Measurements from ENCODE around the gene CAPN10. TPM values are rescaled to one million over a fixed set of nuclear protein-coding genes. Genes with fewer than 3 reads are reported as not detected.

The CAPN10 gene
- total and polyA plus RNA-seq, 3 experiments from 2014 or later, result 19.5 to 40.5 (median 36.1) TPM

- no peaks in the 10 kb centered on the region for H3K27me3 Mint-ChIP-seq
- H3K9me3 Mint-ChIP-seq, result no peaks in the 10 kb centered on the region
- H3K9me3 ChIP-seq (ENCODE audit: low read length), result no peaks in the 10 kb centered on the region
- DNase-seq, result peak in 3 of 5 donors; percentile 20 to 61 (median 25)
- H3K4me3 Mint-ChIP-seq, result peak overlapping the region; percentile 90 to 98 (median 95)
- H3K27ac ChIP-seq (ENCODE audit: low read depth, low read length), result peak overlapping the region; percentile 91
- ChIA-PET POLR2A (interaction anchor here (5.3 to 5.5 kb wide), 2 partner anchors 15 to 22 kb away, joined by 38 to 99 read pairs; partner anchors contain the start of gene CAPN10), CTCF (interaction anchor here (0.9 to 4.9 kb wide), 8 partner anchors 11 to 57 kb away, joined by 3 to 68 read pairs (median 9); partner anchors contain the start of gene CAPN10)
- H3K4me1 ChIP-seq (ENCODE audit: insufficient read depth, low read length), result peaks cover 73% of the 10 kb centered on the region
- H3K36me3 Mint-ChIP-seq, result peaks cover 0 to 38% (median 7%) of the 10 kb centered on the region in 3 donors
- H3K36me3 ChIP-seq (ENCODE audit: insufficient read depth, low read length), result peaks cover 4% of the 10 kb centered on the region
- H3K27ac Mint-ChIP-seq, result peak overlapping the region; percentile 93 to 99 (median 98)
- H3K27me3 ChIP-seq (ENCODE audit: insufficient read depth, low read length, poor library complexity, severe bottlenecking), result no peaks in the 10 kb centered on the region
- H3K4me1 Mint-ChIP-seq, result peaks cover 60 to 80% (median 69%) of the 10 kb centered on the region in 3 donors
- peak overlapping the region; percentile 96 for H3K4me3 ChIP-seq (ENCODE audit: low read length)
Observed at GRCh38 chr2:240564561-240565332, 21.8 kb upstream of the CAPN10 start.

- Histone ChIP-seq H3K36me3 (ENCODE audit: insufficient read depth, low read length) (peaks cover 4% of the 10 kb centered on the region), H3K9me3 (ENCODE audit: low read length) (no peaks in the 10 kb centered on the region), H3K27ac (ENCODE audit: low read depth, low read length) (peak overlapping the region; percentile 91), H3K4me1 (ENCODE audit: insufficient read depth, low read length) (peaks cover 78% of the 10 kb centered on the region), H3K27me3 (ENCODE audit: insufficient read depth, low read length, poor library complexity, severe bottlenecking) (no peaks in the 10 kb centered on the region), H3K4me3 (ENCODE audit: low read length) (peak overlapping the region; percentile 96)
- Mint-ChIP-seq H3K4me3 (peak overlapping the region; percentile 90 to 98 (median 95)), H3K9me3 (no peaks in the 10 kb centered on the region), H3K36me3 (peaks cover 0 to 40% (median 7%) of the 10 kb centered on the region in 3 donors), H3K27ac (peak overlapping the region; percentile 93 to 99 (median 98)), H3K27me3 (no peaks in the 10 kb centered on the region), H3K4me1 (peaks cover 62 to 84% (median 71%) of the 10 kb centered on the region in 3 donors)
- ChIA-PET CTCF (interaction anchor here (0.7 to 4.9 kb wide), 19 partner anchors 9 to 239 kb away, joined by 3 to 68 read pairs (median 4); partner anchors contain the start of genes ANKMY1 and CAPN10), POLR2A (interaction anchor here (0.6 to 5.5 kb wide), 11 partner anchors 8 to 750 kb away, joined by 3 to 99 read pairs (median 7); partner anchors contain the start of genes ANKMY1, CAPN10 and HDLBP)
- DNase-seq, result peak; percentile 86 to 98 (median 89)
Observed at GRCh38 chr2:240565333-240566202, 21.0 kb upstream of the CAPN10 start.

DNA sequence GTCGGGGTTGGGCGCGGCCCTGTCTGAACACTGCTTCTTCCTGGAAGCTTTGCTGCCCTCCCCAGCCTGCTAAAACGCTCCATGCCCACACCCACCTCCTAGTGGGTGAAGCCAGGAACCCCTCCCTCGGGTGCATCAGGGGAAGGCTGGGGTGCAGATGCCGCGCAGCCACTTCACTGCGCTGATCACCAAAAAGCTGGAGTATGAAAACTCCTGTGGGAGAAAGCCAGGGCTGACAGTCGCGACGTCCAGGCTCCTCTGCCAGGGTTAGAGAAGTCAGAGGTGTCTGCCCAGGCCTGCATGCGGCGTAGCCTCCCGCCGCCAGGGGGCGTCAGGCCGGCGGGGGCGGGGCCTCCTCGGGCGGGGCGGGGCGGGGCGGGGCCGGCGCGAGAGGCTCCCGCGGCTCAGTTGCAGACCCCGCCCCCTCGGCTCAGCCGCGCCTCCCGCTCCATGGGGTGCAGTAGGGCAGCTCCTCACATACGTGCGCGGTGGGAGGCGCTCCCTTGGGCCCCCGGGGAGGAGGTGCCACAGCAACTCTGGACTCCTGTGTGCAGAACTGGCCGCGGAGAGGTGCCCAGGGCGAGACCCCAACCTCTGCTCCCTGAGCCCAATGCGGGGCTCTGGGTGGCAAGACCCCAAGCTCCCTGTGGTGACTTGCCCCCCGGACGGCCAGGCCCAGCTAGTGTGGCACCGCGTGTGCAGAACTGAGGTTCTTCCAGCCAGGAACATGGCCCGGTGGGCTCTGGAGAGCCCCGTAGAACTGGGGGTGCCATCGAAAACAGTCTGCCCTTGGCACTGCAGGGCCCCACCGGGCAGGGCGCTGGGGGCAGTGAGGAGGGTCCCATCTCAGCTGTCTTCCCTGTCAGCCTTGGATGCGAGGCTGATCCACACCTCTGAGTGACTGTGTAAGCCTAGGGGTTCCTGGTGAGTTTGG lies 20.1 kb upstream of the CAPN10 start:
- peak overlapping the region; percentile 92 to 98 (median 96) for H3K4me3 Mint-ChIP-seq
- Histone ChIP-seq H3K9me3 (ENCODE audit: low read length) (no peaks in the 10 kb centered on the region), H3K27ac (ENCODE audit: low read depth, low read length) (peak overlapping the region; percentile 91), H3K27me3 (ENCODE audit: insufficient read depth, low read length, poor library complexity, severe bottlenecking) (no peaks in the 10 kb centered on the region), H3K4me3 (ENCODE audit: low read length) (peak overlapping the region; percentile 96), H3K4me1 (ENCODE audit: insufficient read depth, low read length) (peaks cover 84% of the 10 kb centered on the region), H3K36me3 (ENCODE audit: insufficient read depth, low read length) (peaks cover 4% of the 10 kb centered on the region)
- peaks cover 66 to 87% (median 74%) of the 10 kb centered on the region in 3 donors for H3K4me1 Mint-ChIP-seq
- peak; percentile 91 to 97 (median 95) for DNase-seq
- H3K27ac Mint-ChIP-seq, result peak overlapping the region; percentile 93 to 99 (median 98)
- peaks cover 0 to 44% (median 9%) of the 10 kb centered on the region in 3 donors for H3K36me3 Mint-ChIP-seq
- ChIA-PET CTCF (interaction anchor here (0.7 to 4.9 kb wide), 19 partner anchors 9 to 238 kb away, joined by 3 to 68 read pairs (median 4); partner anchors contain the start of genes ANKMY1 and CAPN10), POLR2A (interaction anchor here (0.6 to 5.5 kb wide), 11 partner anchors 9 to 749 kb away, joined by 3 to 99 read pairs (median 7); partner anchors contain the start of genes ANKMY1, CAPN10 and HDLBP)
- H3K27me3 Mint-ChIP-seq, result no peaks in the 10 kb centered on the region
- no peaks in the 10 kb centered on the region for H3K9me3 Mint-ChIP-seq

DNA sequence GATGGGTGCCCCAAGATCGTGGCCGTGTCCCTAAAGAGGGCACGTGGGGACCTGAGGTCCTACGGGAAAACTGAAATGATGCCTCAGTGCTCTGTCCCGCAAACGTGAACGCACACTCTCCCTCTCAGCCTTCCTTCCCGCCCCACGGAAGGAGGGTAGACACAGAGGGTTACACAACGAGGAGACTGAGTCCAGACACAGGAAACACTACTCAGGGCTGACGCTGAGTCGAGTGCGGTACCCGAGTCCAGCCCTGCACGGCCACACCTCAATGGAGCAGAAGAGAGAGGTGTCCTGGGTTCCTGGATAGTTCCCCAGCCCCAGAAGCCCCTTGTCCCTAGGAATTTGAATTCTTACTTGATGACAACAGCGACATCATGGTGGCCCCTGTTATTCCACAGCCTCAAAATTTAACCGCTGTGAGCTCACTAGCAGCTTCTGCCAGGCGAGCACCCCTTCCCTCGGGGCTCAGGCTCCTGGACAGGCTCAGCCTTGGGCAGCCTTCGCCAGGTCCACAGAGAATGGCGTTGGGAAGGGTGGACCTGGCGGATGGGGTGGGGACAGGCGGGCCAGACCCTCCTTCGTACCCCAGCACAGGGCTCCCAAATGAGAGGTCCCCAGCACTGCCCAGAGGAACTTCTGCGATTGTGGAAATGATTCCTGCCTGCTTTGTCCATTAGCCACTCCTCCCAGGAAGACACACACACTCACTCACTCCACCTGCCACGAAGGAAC lies 19.2 kb upstream of the CAPN10 start:
- Histone ChIP-seq H3K9me3 (ENCODE audit: low read length) (no peaks in the 10 kb centered on the region), H3K4me1 (ENCODE audit: insufficient read depth, low read length) (peaks cover 82% of the 10 kb centered on the region), H3K27me3 (ENCODE audit: insufficient read depth, low read length, poor library complexity, severe bottlenecking) (no peaks in the 10 kb centered on the region), H3K27ac (ENCODE audit: low read depth, low read length) (peak overlapping the region; percentile 78), H3K4me3 (ENCODE audit: low read length) (peak overlapping the region; percentile 82), H3K36me3 (ENCODE audit: insufficient read depth, low read length) (peaks cover 4% of the 10 kb centered on the region)
- CTCF ChIA-PET, result interaction anchor here (1.0 to 4.9 kb wide), 10 partner anchors 8 to 237 kb away, joined by 3 to 68 read pairs (median 15); partner anchors contain the start of genes ANKMY1 and CAPN10
- Mint-ChIP-seq H3K27ac (peak overlapping the region; percentile 87 to 99 (median 97)), H3K4me3 (peak overlapping the region; percentile 92 to 98 (median 95)), H3K9me3 (no peaks in the 10 kb centered on the region), H3K27me3 (no peaks in the 10 kb centered on the region), H3K36me3 (peaks cover 0 to 45% (median 9%) of the 10 kb centered on the region in 3 donors), H3K4me1 (peaks cover 64 to 87% (median 72%) of the 10 kb centered on the region in 3 donors)
- DNase-seq, result peak; percentile 36 to 69 (median 47)
- POLR2A ChIA-PET, result interaction anchor here (1.4 to 5.5 kb wide), 6 partner anchors 10 to 59 kb away, joined by 3 to 99 read pairs (median 10); partner anchors contain the start of gene CAPN10

GRCh38 chr2:240567872-240568677 lies 18.5 kb upstream of the CAPN10 start, which contains the start of gene RNPEPL1:
Gene RNPEPL1 (plus strand): TSS chr2:240568484. CDS start chr2:240568587, 103 bp downstream.
- Histone ChIP-seq H3K9me3 (ENCODE audit: low read length) (no peaks in the 10 kb centered on the region), H3K36me3 (ENCODE audit: insufficient read depth, low read length) (no peaks in the 10 kb centered on the region), H3K4me3 (ENCODE audit: low read length) (peak within 1 kb of the TSS; percentile 85), H3K27me3 (ENCODE audit: insufficient read depth, low read length, poor library complexity, severe bottlenecking) (no peaks in the 10 kb centered on the region), H3K27ac (ENCODE audit: low read depth, low read length) (peak within 1 kb of the TSS; percentile 78), H3K4me1 (ENCODE audit: insufficient read depth, low read length) (peaks cover 74% of the 10 kb centered on the region)
- Mint-ChIP-seq H3K27me3 (no peaks in the 10 kb centered on the region), H3K4me3 (peak within 1 kb of the TSS; percentile 92 to 98 (median 95)), H3K9me3 (no peaks in the 10 kb centered on the region), H3K27ac (peak within 1 kb of the TSS; percentile 87 to 99 (median 97)), H3K4me1 (peaks cover 57 to 82% (median 65%) of the 10 kb centered on the region in 3 donors), H3K36me3 (peaks cover 0 to 47% (median 9%) of the 10 kb centered on the region in 3 donors)
- ChIA-PET POLR2A (interaction anchor here (0.5 to 5.5 kb wide), 7 partner anchors 7 to 958 kb away, joined by 3 to 99 read pairs (median 7); partner anchors contain the start of gene CAPN10), CTCF (interaction anchor here (1.0 to 4.9 kb wide), 8 partner anchors 9 to 54 kb away, joined by 4 to 50 read pairs (median 16); partner anchors contain the start of genes ANKMY1 and CAPN10)
- DNase-seq, result peak; percentile 45 to 69 (median 60)

Data from CD8-positive, alpha-beta memory T cell (primary cell).